K562 (cell line): ENCODE results near the gene STK16. TPM values are rescaled to one million over a fixed set of nuclear protein-coding genes. Genes with fewer than 3 reads are reported as not detected.

Experiments
- ATF7 ChIP-seq: fragments of 450-650 bp; IDR thresholded peaks from 2 replicates; pipeline ENCODE4 v1.7.1; 2014; ENCODE audit warnings: mild to moderate bottlenecking, moderate library complexity
- CBX8 ChIP-seq: fragments of 200-600 bp; sonication (generic); IDR thresholded peaks from 2 replicates; pipeline ENCODE4 v1.6.1; 2012; ENCODE audit warnings: borderline replicate concordance, mixed run types, low read depth, mild to moderate bottlenecking, moderate library complexity, mixed read lengths, low read length, control low read depth, inconsistent platforms; ENCODE audit not compliant: poor library complexity, severe bottlenecking; ENCODE audit errors: extremely low read depth
- FOXA1 ChIP-seq: fragments of 450-650 bp; IDR thresholded peaks from 2 replicates; pipeline ENCODE4 v1.6.1; 2016; ENCODE audit warnings: mild to moderate bottlenecking, borderline replicate concordance
- KLF1 ChIP-seq: fragments of 450-650 bp; IDR thresholded peaks from 2 replicates; pipeline ENCODE4 v1.6.1; 2016; ENCODE audit warnings: missing genetic modification characterization, missing compliant biosample characterization
- MEF2A ChIP-seq: IDR thresholded peaks from 2 replicates; pipeline ENCODE4 v1.6.1; 2011; ENCODE audit warnings: low read depth, mild to moderate bottlenecking, low read length, moderate library complexity; ENCODE audit not compliant: control insufficient read depth
- MTA2 ChIP-seq: fragments of 450-650 bp; IDR thresholded peaks from 2 replicates; pipeline ENCODE4 v1.6.1; 2016; ENCODE audit warnings: low read depth
- NONO ChIP-seq, 2 experiments: fragments of 200-400 bp in 1 of 2; fragments of 450-650 bp in 1 of 2; formaldehyde crosslinking in 1 of 2; IDR thresholded peaks; 2 replicates each; pipeline ENCODE4 v1.6.1; 2017; ENCODE audit warnings: low read depth in 2 of 2, mild to moderate bottlenecking in 2 of 2, moderate library complexity in 2 of 2, low read length in 1 of 2
- NR2C2 ChIP-seq, 2 experiments: fragments of 200-800 bp in 1 of 2; sonication (Bioruptor generic) in 1 of 2; sonication (generic) in 1 of 2; formaldehyde crosslinking in 1 of 2; IDR thresholded peaks; 2 replicates each; pipeline versions ENCODE4 v1.6.1 to v1.8.0; 2016 to 2022; ENCODE audit warnings: mild to moderate bottlenecking in 1 of 2, missing compliant biosample characterization in 1 of 2, missing genetic modification characterization in 1 of 2, missing genetic modification reagents in 1 of 2
- PRPF4 ChIP-seq: fragments of 200-400 bp; formaldehyde crosslinking; IDR thresholded peaks from one replicate; pipeline ENCODE4 v1.6.1; 2017; ENCODE audit warnings: low read length, low read depth, mild to moderate bottlenecking; ENCODE audit not compliant: insufficient read depth, poor library complexity, severe bottlenecking
- RCOR1 ChIP-seq, 2 experiments: IDR thresholded peaks; 2 replicates each; pipeline ENCODE4 v1.6.1; 2012; ENCODE audit warnings: low read depth in 2 of 2, low read length in 2 of 2, borderline replicate concordance in 1 of 2, improper control_type of control experiment in 1 of 2
- RREB1 ChIP-seq: fragments of 250-450 bp; sonication (Bioruptor Pico); IDR thresholded peaks from 2 replicates; pipeline ENCODE4 v1.4.0; 2020
- SRSF3 ChIP-seq: fragments of 200-400 bp; formaldehyde crosslinking; IDR thresholded peaks from 2 replicates; pipeline ENCODE4 v1.6.1; 2016; ENCODE audit warnings: mild to moderate bottlenecking, low read length, moderate library complexity; ENCODE audit not compliant: insufficient read depth
- TAF1 ChIP-seq: IDR thresholded peaks from 2 replicates; pipeline ENCODE4 v1.6.1; 2011; ENCODE audit warnings: mild to moderate bottlenecking, low read length, moderate library complexity; ENCODE audit not compliant: insufficient read depth, control insufficient read depth, severe bottlenecking; ENCODE audit errors: extremely low read depth
- ZBTB26 ChIP-seq: fragments of 450-650 bp; formaldehyde crosslinking; IDR thresholded peaks from 2 replicates; pipeline ENCODE4 v1.4.0; 2022; ENCODE audit warnings: missing genetic modification characterization
- ZNF165 ChIP-seq: fragments of 250-450 bp; sonication (Bioruptor Pico); IDR thresholded peaks from 2 replicates; pipeline ENCODE4 v1.4.0; 2020; ENCODE audit warnings: borderline replicate concordance
- polyA plus RNA-seq, 8 experiments: library from polyadenylated mRNA; depleted of rRNA in 4 of 8; stranded (reverse) in 5 of 8; unstranded in 3 of 8; fragments of >200 nt; fragmentation: Nextera tagmentation in 2 of 8; fragmentation: Illumina TruSeq in 1 of 8; extraction: Ambion mirVana in 2 of 8; extraction: Trizol in 1 of 8; gene quantifications; 2 replicates each; pipeline versions ENCODE4 v1.2.1 to v1.2.3, GENCODE V29; 2011 to 2014; ENCODE audit warnings: inconsistent platforms in 1 of 8, missing spikeins in 1 of 8
- total RNA-seq, 7 experiments: library from RNA; depleted of rRNA in 6 of 7; stranded (reverse); fragments of >200 nt in 6 of 7; fragmentation: Illumina TruSeq in 2 of 7; extraction: Trizol in 2 of 7; gene quantifications; 2 replicates each; pipeline versions ENCODE4 v1.2.1 to v1.2.3, GENCODE V29; 2011 to 2021; ENCODE audit warnings: low replicate concordance in 1 of 7
- TF ChIP-seq, protein P1 (sequence below): fragments of 250-450 bp; sonication (Bioruptor Pico); IDR thresholded peaks from 2 replicates; pipeline ENCODE4 v1.8.0; 2022; ENCODE audit warnings: moderate library complexity, mild to moderate bottlenecking, inconsistent platforms

Gene STK16
- total and polyA plus RNA-seq, 9 of the 15 experiments (the other 6 are each of a cell fraction or from before 2014, with no cell fraction given), result 5.4 to 36.2 (median 17.8) TPM

- no peak for TF ChIP-seq CBX8
- TF ChIP-seq, protein P1, sequence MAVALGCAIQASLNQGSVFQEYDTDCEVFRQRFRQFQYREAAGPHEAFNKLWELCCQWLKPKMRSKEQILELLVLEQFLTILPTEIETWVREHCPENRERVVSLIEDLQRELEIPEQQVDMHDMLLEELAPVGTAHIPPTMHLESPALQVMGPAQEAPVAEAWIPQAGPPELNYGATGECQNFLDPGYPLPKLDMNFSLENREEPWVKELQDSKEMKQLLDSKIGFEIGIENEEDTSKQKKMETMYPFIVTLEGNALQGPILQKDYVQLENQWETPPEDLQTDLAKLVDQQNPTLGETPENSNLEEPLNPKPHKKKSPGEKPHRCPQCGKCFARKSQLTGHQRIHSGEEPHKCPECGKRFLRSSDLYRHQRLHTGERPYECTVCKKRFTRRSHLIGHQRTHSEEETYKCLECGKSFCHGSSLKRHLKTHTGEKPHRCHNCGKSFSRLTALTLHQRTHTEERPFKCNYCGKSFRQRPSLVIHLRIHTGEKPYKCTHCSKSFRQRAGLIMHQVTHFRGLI (CRISPR knock-in tag), result no peak
- no peak for TF ChIP-seq SRSF3
- no peak for TF ChIP-seq TAF1
- TF ChIP-seq NR2C2 (CRISPR knock-in tag; IDR thresholded peaks at IDR 0.05), result no peak
- no peak for TF ChIP-seq NR2C2 (tag; IDR thresholded peaks at IDR 0.05)
- TF ChIP-seq MTA2, result no peak
- no peak for TF ChIP-seq RREB1 (CRISPR knock-in tag)
- no peak for TF ChIP-seq MEF2A
- TF ChIP-seq NONO (IDR thresholded peaks at IDR 0.05; ENCODE audit: low read depth in 2 of 2, low read length in 1 of 2), result no peak
- no peak for TF ChIP-seq RCOR1 (IDR thresholded peaks at IDR 0.05; ENCODE audit: borderline replicate concordance in 1 of 2, low read depth in 2 of 2, low read length in 2 of 2)
- TF ChIP-seq ATF7, result no peak
- no peak for TF ChIP-seq PRPF4
- TF ChIP-seq FOXA1, result no peak
- no peak for TF ChIP-seq KLF1 (tag)
- no peak for TF ChIP-seq ZNF165 (CRISPR knock-in tag)
- TF ChIP-seq ZBTB26 (CRISPR knock-in tag), result no peak
Observed at GRCh38 chr2:219278655-219279150, 33.4 kb downstream of the STK16 start (continued).
